Measurements from ENCODE around the gene PRXL2B.

- TF ChIP-seq CTCF (conservative IDR thresholded peaks at IDR 0.05; ENCODE audit: low read depth, low read length) (no peak), EZH2 (IDR thresholded peaks at IDR 0.05; ENCODE audit: borderline replicate concordance, low read depth, low read length, poor library complexity, severe bottlenecking) (no peak)
Measured at GRCh38 chr1:2639203-2639602, 52.6 kb downstream of the PRXL2B start.
